NCI-H1092 (cell line): Measurements from ENCODE around the gene SLC35F5.
A peak's percentile ranks its signal among the peaks of the same experiment; 100 is the strongest.
"Not testable (repeated sequence)": the region's sequence is repeated elsewhere in the genome, so short reads cannot be mapped to it uniquely, and the experiment has no call there.

Experiments
- DNase-seq: peaks from one replicate; lab custom pipeline; 2025; lab: John Stamatoyannopoulos, UW

SLC35F5 gene, protein sequence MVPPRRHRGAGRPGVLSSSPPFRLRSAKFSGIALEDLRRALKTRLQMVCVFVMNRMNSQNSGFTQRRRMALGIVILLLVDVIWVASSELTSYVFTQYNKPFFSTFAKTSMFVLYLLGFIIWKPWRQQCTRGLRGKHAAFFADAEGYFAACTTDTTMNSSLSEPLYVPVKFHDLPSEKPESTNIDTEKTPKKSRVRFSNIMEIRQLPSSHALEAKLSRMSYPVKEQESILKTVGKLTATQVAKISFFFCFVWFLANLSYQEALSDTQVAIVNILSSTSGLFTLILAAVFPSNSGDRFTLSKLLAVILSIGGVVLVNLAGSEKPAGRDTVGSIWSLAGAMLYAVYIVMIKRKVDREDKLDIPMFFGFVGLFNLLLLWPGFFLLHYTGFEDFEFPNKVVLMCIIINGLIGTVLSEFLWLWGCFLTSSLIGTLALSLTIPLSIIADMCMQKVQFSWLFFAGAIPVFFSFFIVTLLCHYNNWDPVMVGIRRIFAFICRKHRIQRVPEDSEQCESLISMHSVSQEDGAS

DNA sequence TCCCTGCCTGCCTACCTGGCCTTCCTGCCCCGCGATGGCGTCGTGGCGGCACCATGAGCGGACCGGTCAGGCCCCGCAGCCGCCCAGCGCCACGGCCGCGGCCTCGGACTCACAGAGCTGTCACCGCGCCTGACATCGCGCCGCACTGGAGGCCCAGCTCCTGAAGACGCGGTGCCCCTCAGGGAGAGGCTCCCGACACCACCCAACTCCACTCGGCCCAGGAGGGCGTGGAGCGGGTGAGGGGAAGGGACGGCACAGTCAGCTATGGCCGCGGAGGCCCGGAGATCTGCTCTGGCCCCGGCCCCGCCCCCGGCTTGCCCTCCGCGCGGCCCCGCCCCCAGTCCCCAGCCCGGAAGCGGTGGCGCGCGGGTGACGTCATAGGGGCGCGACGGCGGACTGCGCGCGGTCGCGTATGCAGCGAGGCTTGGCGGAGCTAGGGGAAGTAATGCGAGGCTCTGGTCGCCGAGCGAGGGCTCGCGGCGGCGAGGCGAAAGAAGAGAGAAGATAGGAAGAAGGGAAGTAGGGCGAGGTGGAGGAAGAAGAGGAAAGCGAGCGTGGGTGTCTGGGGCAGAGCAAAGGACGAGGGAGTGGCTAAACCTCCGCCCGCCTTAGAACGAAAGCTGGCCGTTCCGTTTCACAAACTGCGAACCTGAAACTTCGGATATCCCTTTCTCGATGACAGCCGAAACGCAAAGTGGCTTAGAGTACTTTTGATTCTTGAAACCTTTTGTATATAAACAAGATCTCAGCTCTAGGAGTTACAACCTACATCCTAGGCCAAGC, at the start of gene SLC35F5:
TSS of gene SLC35F5 (minus strand) at position 288 of the 783 bp plus-strand sequence. CDS start at position 55, 233 bp downstream.
- peak; percentile 72 for DNase-seq

DNA sequence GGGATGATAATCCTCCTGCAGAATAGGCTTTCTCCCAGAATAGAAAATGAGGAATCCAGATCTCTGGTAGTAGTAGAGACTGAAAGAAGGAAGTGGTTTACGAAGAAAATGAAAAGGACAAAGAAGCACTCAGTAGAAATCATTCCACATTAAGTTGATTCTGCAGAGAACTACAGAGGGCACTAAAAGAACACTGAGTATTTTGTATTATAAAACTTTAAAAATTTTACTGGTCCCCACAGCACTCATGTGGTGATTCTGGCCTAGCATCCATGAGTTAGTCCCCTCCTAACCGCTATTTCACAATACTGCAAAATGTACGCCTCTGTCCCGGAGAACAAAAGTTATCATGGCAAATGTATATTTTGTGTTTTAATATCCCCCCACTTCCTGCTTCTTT, 42.9 kb upstream of the SLC35F5 start:
- DNase-seq = no peak

DNA sequence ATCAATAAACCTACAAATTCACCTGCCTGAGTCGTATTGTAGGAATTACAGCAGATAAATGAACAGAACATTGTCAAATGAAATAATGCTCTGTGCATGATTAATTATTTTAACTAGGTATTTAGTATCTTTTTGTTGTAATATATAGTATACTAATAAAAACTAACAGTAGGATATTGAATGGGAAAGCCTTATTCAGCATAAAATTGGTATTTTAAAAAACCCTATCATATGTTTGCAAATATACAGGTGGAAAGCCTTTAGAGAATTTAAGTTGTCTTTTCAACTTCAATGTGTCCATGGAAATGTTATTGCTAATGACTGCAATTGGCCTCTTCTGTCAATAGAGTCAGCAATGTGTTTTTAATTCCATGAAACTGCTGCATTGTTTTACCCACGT, 40.8 kb upstream of the SLC35F5 start:
- no peak for DNase-seq

DNA sequence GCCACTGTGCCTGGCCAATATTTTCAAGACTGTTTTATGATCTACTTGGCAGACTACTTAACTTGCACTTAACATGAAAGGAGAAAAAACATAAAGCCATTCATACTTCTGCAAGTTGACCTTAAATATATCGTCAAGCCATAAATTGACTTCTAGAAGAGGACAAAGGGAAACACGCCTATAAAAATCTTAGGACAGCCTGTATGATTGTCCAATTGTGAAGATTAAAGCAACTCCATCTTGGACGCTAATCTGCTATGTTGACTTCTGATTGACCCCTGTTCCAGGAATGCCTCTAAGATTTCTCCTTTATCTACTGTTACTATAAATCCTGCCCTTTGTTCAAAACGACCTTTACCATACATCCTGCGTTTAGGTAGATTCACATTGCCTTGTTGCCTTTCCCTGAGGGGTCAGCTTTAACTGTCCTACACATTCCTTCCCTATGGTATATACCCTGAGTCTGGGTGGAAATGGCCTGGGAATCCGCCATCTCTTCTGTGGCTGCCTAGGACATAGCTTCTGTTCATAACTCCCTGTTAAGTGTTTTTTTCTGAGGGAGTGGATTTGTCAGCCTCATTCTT, 40.2 kb upstream of the SLC35F5 start:
- DNase-seq = no peak

DNA sequence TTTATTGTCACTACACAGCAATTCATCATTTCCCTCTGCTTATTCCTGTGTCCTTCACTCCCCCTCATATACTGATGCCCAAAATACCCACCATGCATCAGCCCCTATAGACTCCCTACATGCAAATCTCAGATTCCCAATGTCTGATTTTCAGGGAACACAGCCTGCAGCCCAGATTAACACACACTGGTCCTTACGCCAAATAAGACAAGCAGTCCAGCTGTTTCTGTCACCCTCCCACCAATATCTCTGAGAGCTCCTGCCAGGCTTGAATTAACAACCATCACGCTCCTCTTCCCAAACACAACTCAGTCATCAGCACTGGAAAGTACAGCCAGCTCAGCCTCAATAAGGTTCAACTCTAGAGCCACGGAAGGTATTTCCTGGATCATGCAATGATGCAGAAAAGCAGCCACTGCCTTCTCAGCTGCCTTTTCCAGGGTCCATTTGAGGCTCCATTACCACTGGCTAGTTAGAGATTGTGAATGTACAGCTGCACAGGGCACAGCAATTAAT, 39.0 kb upstream of the SLC35F5 start:
- no peak for DNase-seq

DNA sequence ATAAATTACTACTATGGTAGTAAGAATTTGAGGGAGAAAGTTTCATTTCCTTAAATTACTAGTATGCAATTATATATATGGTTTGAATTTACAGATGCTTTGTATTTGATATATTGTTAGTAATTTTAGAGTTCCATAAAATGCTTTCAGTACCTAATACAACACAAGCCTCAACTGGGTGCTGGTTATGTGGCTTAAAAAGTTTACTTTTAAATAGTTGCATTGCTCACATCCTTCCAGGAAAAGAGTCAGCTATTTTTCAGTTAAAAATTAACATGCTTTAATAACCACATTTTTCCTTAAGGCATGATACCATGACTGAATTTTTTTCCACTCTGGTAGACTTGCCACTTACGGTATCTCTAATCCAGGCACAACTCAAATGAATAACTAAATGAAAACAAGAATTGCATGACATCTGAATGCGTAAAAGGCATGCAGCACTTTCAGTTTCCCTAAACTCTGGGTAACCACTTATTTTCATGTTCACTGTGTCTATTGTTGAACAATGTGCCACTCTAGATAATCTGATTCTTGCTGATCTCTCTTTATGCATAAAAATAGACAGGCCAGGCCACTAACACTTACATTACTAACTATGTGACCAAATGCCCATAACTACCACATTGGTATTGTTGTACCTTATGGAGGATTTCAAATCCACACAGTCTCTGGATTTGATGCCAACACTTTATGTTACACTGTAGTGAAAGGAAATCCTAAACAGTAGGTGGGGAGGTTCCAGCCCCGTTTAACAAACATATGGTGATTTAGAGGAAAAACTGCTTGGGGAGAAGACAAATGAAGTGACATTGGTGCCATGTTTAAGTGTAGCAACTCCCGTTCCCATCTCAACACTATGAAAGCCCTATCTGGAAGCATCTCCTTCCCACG, 35.5 kb upstream of the SLC35F5 start:
- DNase-seq = no peak

DNA sequence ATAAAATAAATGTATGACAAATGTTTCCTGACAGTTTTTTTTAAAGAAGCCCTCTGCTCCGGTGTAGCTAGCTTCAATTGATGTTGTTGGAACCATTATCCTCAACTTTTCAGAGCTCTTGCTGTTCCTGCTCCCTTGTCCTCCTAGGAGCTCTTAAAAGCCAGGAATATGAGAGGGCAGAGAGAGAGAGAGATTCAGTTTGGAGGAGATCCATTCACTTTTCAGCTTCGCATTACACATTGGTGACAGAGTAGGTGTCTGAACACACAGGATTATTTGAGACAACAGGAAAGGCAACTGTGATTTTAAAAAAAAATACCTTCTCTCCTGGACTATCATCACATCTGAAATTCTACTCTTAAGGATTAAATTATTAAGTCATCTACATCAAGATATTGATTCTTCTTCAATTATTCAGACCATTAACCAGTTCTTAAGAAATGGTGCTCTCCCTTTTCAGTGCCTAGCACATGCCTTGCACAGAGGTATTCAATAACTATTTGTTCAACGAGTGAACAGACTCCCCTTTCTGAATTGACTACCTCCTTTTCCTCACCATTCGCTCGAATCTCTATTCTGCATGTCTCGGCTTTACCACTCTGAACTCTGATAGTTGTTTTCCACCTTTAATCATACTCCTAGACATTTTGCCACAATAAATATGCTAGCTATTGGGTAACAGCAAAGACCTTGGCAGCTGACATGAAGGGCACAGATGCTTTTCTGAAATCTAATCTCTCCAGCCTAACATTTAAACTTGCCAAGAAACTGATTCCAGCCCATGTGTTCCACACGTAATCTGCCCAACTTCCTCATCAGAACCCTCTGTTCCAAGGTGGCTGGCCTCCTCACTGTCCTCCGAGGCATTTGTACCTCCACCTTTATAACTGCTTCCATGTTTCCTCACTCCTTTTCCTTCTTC, 28.6 kb upstream of the SLC35F5 start:
- no peak for DNase-seq

DNA sequence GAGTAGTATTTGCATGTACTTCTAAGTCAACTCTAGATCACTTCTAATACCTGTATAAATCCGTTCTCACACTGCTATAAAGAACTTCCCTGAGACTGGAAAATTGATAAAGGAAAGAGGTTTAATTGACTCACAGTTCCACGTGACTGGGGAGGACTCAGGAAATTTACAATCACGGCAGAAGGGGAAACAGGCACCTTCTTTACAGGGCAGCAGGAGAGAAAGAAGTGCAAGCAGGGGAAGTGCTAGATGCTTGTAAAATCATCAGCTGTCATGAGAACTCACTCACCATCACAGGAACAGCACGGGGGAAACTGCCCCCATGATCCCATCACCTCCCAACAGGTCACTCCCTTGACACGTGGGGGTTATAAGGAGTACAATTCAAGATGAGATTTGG, 24.0 kb upstream of the SLC35F5 start:
- DNase-seq = no peak

DNA sequence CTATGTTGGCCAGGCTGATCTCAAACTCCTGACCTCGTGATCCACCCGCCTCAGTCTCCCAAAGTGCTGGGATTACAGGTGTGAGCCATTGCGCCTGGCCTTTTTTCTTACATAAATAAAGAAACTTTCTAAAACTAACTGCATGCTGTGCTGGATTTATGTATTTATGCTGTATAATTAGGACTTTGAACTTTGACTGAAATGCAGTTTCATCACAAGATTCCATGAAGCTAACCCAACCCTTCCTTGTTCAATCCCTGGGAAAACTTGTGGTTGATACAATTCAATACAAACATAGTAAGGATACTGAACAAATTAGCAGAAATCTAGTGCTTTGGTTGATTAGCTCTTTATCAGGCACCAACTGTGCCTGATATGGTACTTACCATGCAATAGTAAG, 20.9 kb upstream of the SLC35F5 start:
- no peak for DNase-seq

DNA sequence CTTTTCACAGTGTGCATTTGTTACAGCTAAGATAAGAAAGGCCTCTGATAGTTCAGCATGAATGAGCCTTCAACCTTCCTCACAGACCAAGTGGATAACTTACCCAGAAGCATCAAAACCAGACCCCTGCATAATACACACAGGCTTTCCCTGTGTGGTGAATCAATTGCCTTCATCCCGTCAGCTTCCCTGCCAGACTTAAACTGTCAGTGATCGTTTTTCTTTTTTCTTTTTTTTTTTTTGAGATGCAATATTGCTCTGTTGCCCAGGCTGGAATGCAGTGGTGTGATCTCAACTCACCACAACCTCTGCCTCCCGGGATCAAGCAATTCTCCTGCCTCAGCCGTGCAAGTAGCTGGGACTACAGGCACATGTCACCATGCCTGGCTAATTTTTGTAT, 20.5 kb upstream of the SLC35F5 start:
- DNase-seq = no peak

DNA sequence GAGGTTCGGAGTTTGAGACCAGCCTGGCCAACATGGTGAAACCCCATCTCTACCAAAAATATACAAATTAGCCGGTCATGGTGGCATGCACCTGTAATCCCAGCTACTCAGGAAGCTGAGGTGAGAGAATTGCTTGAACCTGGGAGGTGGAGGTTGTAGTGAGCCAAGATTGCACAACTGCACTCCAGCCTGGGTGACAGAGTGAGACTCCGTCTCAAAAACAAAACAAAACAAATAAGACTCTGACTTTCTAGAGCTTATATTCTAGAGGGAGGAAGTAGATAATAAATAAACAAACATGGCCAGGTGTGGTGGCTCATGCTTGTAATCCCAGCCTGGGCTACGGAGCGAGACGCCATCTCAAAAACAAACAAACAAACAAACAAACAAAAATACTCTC, 18.2 kb upstream of the SLC35F5 start:
- not testable (repeated sequence) for DNase-seq

DNA sequence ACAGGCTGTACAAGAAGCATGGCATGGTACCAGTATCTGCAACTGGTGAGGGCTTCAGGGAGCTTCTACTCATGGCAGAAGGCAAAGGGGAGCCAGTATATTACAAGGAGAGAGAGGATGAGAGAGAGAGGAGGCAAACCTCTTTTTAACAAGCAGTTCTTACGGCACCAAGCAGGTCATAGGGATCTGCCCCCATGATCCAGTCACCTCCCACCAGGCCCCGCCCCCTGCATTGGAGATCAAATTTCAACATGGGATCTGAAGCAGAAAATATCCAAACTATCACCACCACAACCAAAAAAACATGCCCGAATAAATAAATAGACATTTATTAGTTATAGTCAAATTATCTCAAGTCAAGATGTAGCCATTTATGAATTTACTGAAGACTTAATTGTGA, 14.5 kb upstream of the SLC35F5 start:
- no peak for DNase-seq

DNA sequence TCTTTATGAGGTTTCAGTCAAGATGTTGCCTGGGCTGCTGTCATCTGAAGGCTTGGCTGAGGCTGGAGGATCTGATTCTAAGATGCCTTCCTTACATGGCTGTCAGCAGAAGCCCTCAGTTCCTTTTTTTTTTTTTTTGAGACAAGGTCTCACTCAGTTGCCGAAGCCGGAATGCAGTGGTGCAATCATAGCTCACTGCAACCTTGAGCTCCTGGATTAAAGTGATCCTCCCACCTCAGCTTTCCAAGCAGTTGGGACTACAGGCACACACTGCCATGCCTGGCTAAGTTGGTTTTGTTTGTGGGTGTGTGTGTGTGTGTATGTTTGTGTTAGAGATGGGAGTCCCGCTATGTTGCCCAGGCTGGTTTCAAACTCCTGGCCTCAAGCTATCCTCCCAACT, 13.1 kb upstream of the SLC35F5 start:
- no peak for DNase-seq

DNA sequence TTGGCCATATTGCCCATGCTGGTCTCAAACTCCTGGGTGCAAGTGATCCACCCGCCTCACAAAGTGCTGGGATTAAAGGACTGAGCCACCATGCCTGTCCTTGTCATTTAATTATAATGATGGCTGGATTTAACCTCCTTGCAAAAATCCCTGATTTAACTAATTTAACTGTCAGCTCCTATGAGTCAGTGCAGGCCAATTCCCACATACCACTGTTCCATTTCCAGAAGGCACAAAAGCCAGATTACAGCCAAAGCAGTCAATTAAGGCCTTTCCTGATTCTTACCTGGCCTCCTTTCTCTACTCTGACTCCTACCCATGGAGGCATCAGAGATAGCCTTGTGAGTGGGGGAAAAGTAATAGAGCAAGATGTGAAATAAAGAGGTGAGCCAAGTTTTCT, 12.3 kb upstream of the SLC35F5 start:
- no peak for DNase-seq

DNA sequence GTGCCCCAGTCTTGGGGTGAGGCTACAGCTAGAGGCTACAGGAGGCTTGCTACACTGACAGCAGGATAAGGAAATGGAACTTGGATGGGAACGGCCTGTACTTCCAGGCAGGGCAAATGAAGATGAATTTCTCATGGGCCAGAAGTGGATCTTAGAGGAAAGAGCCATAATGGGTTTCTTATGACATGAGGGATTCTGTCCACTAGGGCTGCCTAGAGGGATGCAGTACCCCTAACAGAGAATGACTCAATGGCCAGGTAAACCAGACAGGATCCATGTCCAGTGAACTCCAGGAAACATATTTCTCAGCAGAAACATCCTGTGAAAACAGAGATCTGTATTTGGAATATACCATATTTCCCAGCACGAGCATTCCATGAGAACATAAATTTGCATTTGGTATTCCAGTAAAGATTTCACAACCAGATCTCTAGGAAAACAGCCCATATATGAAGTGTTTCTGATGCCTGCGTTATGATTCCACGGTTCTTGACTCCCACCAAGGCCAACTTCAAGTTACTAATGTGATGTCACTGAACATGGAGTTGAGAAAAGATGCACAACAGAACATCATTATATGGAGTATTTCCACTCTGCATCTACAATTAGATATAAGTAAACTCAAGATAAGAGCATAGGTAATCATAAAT, 11.5 kb upstream of the SLC35F5 start:
- DNase-seq = no peak

DNA sequence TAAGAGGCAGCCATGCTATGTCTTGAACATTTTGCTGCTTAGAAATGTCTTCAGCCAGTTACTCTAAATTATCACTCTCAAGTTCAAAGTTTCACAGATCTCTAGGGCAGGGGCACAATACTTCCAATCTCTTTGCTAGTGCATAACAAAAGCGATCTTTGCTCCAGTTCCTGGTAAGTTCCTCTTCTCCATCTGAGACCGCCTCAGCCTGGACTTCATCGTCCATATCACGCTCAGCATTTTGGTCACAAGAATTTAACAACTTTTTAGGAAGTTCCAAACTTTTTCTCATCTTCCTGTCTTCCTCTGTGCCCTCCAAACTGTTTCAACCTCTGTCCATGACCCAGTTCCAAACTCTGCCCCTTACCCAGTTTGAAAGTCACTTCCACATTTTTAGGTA, 8.8 kb upstream of the SLC35F5 start:
- DNase-seq = no peak

DNA sequence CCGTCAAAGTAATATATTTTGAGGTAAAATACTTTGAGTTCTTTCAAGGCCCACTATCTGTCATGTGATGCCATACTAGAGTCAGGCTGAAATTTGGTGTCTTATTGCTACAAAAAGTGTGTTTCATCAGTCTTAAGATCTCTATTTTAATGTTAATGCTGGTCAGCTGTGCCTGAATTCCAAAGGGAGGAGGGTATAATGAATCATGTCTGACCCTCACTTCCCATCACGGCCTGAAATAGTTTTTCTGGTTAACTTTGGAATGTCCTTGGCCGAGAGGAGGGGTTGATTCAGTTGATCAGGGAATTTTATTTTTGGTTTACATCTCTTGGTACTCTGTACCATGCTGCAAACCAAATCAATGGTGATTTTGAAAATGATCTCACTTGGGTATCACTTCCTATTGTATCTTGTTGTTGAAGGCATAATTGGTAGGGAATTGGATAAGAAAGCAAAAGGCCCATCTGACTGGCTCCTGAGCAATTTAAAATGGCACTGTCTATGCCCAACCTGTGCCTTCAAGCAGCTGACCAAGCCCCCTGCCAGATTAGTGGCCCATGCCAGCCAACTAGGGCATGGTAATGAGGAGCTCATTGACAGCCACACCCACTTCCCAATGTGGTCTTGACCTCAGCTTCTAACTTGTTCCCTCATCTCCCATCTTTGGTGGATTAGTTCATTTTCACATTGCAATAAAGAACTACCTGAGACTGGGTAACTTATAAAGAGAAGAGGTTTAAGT, 6.1 kb upstream of the SLC35F5 start:
- DNase-seq = no peak

DNA sequence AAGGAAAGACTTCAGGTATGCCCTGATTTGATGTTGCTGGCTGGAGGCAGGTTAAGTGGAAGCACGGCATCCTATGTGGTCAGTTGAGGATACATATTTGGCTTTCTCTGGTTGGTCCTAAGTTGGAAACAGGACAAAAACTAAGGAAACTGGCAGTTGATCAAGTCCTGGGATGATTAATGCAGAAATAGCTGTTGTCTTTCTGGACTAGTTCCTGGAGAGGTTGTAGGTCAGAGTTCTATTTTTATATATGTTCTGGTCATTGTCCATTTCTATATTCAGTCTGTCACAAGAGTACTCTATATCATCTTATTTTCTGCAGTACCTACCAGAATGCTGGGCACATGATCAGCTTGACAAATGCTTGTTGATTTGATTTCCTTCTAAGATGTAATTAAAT, 4.0 kb upstream of the SLC35F5 start:
- DNase-seq = no peak

DNA sequence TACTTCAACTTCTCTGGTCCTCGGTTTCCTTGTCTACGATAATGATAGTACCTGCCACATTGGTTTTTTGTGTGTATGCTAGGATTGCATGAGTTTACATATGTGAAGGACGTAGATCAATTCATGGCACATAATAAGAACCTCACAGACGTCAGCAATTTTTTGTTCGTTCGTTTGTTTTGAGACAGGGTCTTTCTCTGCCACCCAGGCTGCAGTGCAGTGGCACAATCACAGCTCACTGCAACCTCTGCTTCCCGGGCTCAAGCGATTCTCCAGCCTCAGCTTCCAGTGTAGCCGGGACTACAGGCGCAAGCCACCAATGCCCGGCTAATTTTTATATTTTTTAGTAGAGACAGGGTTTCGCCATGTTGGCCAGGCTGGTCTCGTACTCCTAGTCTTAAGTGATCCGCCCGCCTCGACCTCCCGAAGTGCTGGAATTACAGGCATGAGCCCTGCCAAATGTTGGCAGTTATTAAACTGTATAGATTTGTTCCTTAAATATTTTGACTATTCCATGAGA, 756 bp upstream of the SLC35F5 start:
- no peak for DNase-seq
